Peyer's patch (tissue), 4 donors: ENCODE results near the gene EPHB2. TPM values are rescaled to one million over a fixed set of nuclear protein-coding genes. Genes with fewer than 3 reads are reported as not detected.
"Not testable (repeated sequence)": the region's sequence is repeated elsewhere in the genome, so short reads cannot be mapped to it uniquely, and the experiment has no call there.

Experiments used
- DNase-seq, 3 donors: peaks; one replicate each; pipeline ENCODE4 v3.0.0-alpha.2; 2017 to 2019
- H3K27ac ChIP-seq, 4 donors: fragments of 200-600 bp; sonication (generic); one replicate each; pipeline ENCODE4 v1.5.1; 2016 to 2019
- H3K27me3 ChIP-seq, 2 donors: fragments of 200-600 bp; sonication (generic); one replicate each; pipeline ENCODE4 v1.5.1; 2019
- H3K36me3 ChIP-seq, 3 donors: fragments of 200-600 bp; sonication (generic); one replicate each; pipeline ENCODE4 v1.5.1; 2016 to 2019
- H3K4me1 ChIP-seq, 4 donors: fragments of 200-600 bp; sonication (generic); one replicate each; pipeline ENCODE4 v1.5.1; 2016 to 2019
- H3K4me3 ChIP-seq, 4 donors: fragments of 200-600 bp; sonication (generic); 1 replicate in 3 of 4; 2 replicates in 1 of 4; pipeline ENCODE4 v1.5.1; 2016 to 2019; ENCODE audit warnings: mild to moderate bottlenecking in 1 of 4
- H3K9me3 ChIP-seq, 4 donors: fragments of 200-600 bp; sonication (generic); one replicate each; pipeline ENCODE4 v1.5.1; 2016 to 2019; ENCODE audit warnings: mild to moderate bottlenecking in 1 of 4
- POLR2A ChIP-seq, 2 donors: fragments of 450-650 bp; IDR thresholded peaks; one replicate each; pipeline ENCODE4 v1.5.1; 2017; ENCODE audit warnings: antibody characterized with exemption in 2 of 2, mild to moderate bottlenecking in 2 of 2, moderate library complexity in 2 of 2
- total RNA-seq, 4 donors: library from RNA; depleted of rRNA; stranded (reverse); fragments of >200 nt; gene quantifications; one replicate each; pipeline ENCODE4 v1.1.0, GENCODE V29; 2016
- TF ChIP-seq, protein P1 (sequence below), 6 experiments: fragments of 450-650 bp in 4 of 6; fragments of 200-600 bp in 2 of 6; sonication (generic) in 1 of 6; IDR thresholded peaks; one replicate each; pipeline ENCODE4 v1.5.1; 2017 to 2019; ENCODE audit warnings: antibody characterized with exemption in 6 of 6, mild to moderate bottlenecking in 3 of 6, moderate library complexity in 1 of 6

The EPHB2 gene
- total RNA-seq, 4 donors from 2014 or later = 24.5 to 71.0 (median 53.9) TPM

DNA sequence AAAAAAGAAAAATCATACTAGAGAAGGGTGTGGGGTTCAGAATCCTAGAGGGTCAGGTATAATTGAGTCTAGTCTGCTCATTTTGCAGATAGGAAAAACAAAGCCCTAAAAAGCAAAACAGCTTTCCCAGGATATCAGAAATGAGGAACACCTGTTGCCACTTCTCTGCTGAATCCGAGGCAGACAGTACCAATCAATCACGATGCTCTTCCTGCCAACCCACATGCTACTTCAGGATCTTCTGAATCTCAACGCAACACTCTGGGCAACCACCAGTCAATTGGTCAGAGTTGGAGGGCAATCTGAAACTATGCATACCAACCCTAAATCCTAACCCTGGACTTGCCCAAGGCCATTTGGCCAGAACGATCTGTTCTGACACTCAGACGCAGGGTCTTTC lies 128.3 kb downstream of the EPHB2 start:
- Histone ChIP-seq H3K36me3 (no peaks in the 10 kb centered on the region), H3K4me3 (no peak overlapping the region), H3K27me3 (no peaks in the 10 kb centered on the region), H3K9me3 (no peaks in the 10 kb centered on the region), H3K4me1 (no peaks in the 10 kb centered on the region), H3K27ac (no peak overlapping the region)
- no peak for TF ChIP-seq POLR2A (IDR thresholded peaks at IDR 0.05)
- TF ChIP-seq, protein P1, sequence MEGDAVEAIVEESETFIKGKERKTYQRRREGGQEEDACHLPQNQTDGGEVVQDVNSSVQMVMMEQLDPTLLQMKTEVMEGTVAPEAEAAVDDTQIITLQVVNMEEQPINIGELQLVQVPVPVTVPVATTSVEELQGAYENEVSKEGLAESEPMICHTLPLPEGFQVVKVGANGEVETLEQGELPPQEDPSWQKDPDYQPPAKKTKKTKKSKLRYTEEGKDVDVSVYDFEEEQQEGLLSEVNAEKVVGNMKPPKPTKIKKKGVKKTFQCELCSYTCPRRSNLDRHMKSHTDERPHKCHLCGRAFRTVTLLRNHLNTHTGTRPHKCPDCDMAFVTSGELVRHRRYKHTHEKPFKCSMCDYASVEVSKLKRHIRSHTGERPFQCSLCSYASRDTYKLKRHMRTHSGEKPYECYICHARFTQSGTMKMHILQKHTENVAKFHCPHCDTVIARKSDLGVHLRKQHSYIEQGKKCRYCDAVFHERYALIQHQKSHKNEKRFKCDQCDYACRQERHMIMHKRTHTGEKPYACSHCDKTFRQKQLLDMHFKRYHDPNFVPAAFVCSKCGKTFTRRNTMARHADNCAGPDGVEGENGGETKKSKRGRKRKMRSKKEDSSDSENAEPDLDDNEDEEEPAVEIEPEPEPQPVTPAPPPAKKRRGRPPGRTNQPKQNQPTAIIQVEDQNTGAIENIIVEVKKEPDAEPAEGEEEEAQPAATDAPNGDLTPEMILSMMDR (IDR thresholded peaks at IDR 0.05) = no peak
- DNase-seq = no peak

DNA sequence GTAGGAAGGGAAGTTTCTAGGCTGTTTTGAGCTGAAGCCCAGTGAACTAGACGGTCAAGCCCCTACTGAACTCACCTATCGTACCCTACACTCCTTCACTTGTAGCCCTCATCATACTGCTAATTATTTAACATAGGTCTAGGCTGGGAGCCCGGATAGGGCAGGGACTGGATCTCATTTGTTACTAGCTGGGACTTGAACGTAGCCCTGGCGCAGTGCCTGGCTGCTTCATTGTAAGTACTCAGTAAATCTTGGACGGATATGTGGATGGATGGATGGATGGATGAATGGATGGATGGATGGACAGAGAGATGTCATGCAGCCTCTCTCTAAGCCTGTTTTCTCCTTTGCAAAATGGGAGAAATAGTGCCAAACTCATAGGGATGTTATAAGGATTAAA lies 129.2 kb downstream of the EPHB2 start:
- no peaks in the 10 kb centered on the region for H3K27me3 ChIP-seq
- no peak for DNase-seq
- H3K4me3 ChIP-seq = no peak overlapping the region
- no peaks in the 10 kb centered on the region for H3K9me3 ChIP-seq
- TF ChIP-seq POLR2A (IDR thresholded peaks at IDR 0.05) = no peak
- TF ChIP-seq, protein P1 (IDR thresholded peaks at IDR 0.05) = no peak
- H3K36me3 ChIP-seq = no peaks in the 10 kb centered on the region
- H3K4me1 ChIP-seq = no peaks in the 10 kb centered on the region
- H3K27ac ChIP-seq = no peak overlapping the region

DNA sequence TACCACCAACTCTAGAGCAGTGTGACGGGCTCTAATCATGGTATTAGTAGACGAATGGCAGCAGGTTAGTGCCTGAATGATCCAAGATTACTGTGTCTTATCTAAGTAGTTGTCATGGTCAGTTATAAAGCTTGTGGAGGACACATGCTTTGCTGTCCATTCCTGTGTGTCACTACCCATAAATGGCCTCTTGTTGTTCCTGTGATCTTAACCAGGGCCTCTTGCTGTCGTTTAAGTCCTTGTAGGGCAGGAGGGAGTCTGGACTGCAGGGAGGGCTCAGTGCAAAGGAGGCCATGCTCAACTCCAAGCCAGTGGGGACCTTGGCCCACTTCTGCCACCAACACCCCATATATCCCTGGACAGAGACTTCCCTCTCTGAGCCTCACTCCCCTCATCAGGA lies 130.5 kb downstream of the EPHB2 start:
- TF ChIP-seq, protein P1 (IDR thresholded peaks at IDR 0.05) = no peak
- no peak for TF ChIP-seq POLR2A (IDR thresholded peaks at IDR 0.05)
- H3K9me3 ChIP-seq = no peaks in the 10 kb centered on the region
- H3K4me3 ChIP-seq = no peak overlapping the region
- no peaks in the 10 kb centered on the region for H3K27me3 ChIP-seq
- no peaks in the 10 kb centered on the region for H3K36me3 ChIP-seq
- H3K27ac ChIP-seq = no peak overlapping the region
- H3K4me1 ChIP-seq = no peaks in the 10 kb centered on the region
- no peak for DNase-seq

DNA sequence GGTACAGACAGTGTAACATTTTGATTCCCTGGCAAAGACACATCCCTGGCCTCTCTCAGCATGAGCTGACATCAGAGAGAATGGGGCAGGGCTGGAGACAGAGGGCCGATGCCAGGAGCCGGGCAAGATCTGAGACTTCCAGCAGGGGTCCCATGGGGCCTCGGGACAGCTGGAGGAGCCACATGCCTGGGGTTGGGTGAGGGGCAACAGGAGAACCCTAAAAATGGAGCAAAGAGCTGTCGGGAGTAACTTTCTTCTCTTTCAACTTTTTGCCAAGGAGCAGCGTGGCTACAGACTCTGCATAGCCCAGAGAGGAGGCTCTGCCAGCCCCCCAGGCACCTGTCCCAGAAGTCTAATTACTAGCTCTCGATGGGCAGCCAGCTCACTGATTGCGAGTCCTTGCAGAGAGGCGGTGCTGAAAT lies 131.2 kb downstream of the EPHB2 start:
- Histone ChIP-seq H3K27ac (no peak overlapping the region), H3K9me3 (no peaks in the 10 kb centered on the region), H3K27me3 (no peaks in the 10 kb centered on the region), H3K4me3 (no peak overlapping the region), H3K36me3 (no peaks in the 10 kb centered on the region), H3K4me1 (no peaks in the 10 kb centered on the region)
- DNase-seq = no peak
- no peak for TF ChIP-seq POLR2A (IDR thresholded peaks at IDR 0.05)
- TF ChIP-seq, protein P1 (IDR thresholded peaks at IDR 0.05) = no peak

DNA sequence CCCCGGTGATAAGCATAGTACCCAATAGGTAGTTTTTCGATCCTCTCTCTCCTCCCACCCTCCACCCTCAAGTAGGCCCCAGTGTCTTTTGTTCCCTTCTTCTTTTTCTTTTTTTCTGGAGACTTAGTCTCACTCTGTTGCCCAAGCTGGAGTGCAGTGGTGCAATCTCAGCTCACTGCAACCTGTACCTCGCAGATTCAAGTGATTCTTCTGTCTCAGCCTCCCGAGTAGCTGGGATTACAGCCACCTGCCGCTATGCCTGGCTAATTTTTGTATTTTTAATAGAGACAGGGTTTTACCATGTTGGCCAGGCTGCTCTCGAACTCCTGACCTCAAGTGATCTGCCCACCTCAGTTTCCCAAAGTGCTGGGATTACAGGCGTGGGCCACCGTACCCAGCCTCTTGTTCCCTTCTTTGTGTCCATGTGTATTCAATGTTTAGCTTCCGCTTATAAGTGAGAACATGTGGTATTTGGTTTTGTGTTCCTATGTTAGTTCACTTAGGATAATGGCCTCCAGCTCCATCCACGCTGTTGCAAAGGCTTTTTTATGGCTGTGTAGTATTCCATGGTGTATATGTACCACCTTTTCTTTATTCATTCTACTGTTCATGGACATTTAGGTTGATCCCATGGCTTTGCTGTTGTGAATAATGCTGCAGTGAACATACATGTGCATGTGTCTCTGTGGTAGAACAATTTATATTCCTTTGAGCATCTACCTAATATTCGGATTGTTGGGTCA lies 133.0 kb downstream of the EPHB2 start:
- H3K27ac ChIP-seq, H3K4me1 ChIP-seq, H3K4me3 ChIP-seq, H3K36me3 ChIP-seq, H3K9me3 ChIP-seq, DNase-seq, H3K27me3 ChIP-seq: not testable (repeated sequence)

DNA sequence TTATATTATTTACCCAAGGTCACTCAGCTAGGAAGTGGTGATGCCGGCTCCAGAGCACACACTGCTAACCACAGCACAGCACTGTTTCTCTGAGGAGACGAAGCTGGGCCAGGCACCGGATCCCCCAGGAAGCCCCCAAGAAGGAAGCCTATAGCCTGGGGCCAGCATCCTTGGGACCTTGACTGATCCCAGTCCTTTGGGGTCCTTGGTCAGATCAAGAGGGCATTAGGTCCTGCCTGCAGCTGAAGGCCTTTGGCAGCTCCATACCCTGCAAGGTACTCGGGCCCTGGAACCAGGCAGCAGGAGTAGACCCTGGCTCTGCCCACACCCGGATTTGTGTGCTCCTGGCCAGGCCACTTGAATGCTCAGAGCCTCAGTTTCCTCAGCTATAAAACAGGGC lies 134.0 kb downstream of the EPHB2 start:
- Histone ChIP-seq H3K27ac (no peak overlapping the region), H3K36me3 (no peaks in the 10 kb centered on the region), H3K4me3 (no peak overlapping the region), H3K27me3 (no peaks in the 10 kb centered on the region), H3K4me1 (no peaks in the 10 kb centered on the region), H3K9me3 (no peaks in the 10 kb centered on the region)
- no peak for DNase-seq
- TF ChIP-seq, protein P1 (IDR thresholded peaks at IDR 0.05) = no peak
- TF ChIP-seq POLR2A (IDR thresholded peaks at IDR 0.05) = no peak
